H1 (cell line): Measurements from ENCODE around the gene PDE1C. TPM values are rescaled to one million over a fixed set of nuclear protein-coding genes. Genes with fewer than 3 reads are reported as not detected.

Source experiments
- EP300 ChIP-seq, 2 experiments: IDR thresholded peaks; 1 replicate in 1 of 2; 2 replicates in 1 of 2; pipeline ENCODE4 v1.6.1; 2011 to 2012; ENCODE audit warnings: low read depth in 2 of 2, low read length in 2 of 2, mild to moderate bottlenecking in 2 of 2, borderline replicate concordance in 1 of 2, inconsistent platforms in 1 of 2, moderate library complexity in 1 of 2
- KDM1A ChIP-seq: fragments of 200-600, 300-600 bp; sonication (generic); IDR thresholded peaks from 2 replicates; pipeline ENCODE4 v1.7.1; 2016; ENCODE audit warnings: mild to moderate bottlenecking, low read length, borderline replicate concordance
- PHF8 ChIP-seq: fragments of 200-600 bp; sonication (generic); conservative IDR thresholded peaks from 2 replicates; pipeline ENCODE4 v1.7.1; 2012; ENCODE audit warnings: low read depth, mild to moderate bottlenecking, inconsistent platforms, low read length, moderate library complexity
- SP1 ChIP-seq: IDR thresholded peaks from 2 replicates; pipeline ENCODE4 v1.6.1; 2011; ENCODE audit warnings: low read depth, low read length
- SP4 ChIP-seq: IDR thresholded peaks from 2 replicates; pipeline ENCODE4 v1.6.1; 2012; ENCODE audit warnings: low read length, inconsistent platforms
- SRF ChIP-seq: IDR thresholded peaks from 2 replicates; pipeline ENCODE4 v1.6.1; 2011; ENCODE audit warnings: mild to moderate bottlenecking, low read depth, low read length, moderate library complexity
- ZNF274 ChIP-seq: IDR thresholded peaks from 2 replicates; pipeline ENCODE4 v1.7.0; 2012; ENCODE audit warnings: low read length, borderline replicate concordance; ENCODE audit errors: extremely low read depth
- polyA plus RNA-seq, 7 experiments: library from polyadenylated mRNA; depleted of rRNA in 3 of 7; stranded (reverse) in 5 of 7; unstranded in 2 of 7; fragments of >200 nt in 5 of 7; fragments of 200-250 nt in 2 of 7; gene quantifications; 1 replicate in 5 of 7; 2 replicates in 1 of 7; 4 replicates in 1 of 7; pipeline versions ENCODE4 v1.2.1 to v1.2.3, GENCODE V29; 2011 to 2013; ENCODE audit warnings: missing spikeins in 2 of 7, mixed read lengths in 2 of 7
- total RNA-seq: library from RNA; stranded (reverse); fragmentation: NEBNext Ultra II Directional; extraction: Animal tissue kit (Norgen Biotek cat#: 25700); gene quantifications from 2 replicates; pipeline ENCODE4 v1.2.1, GENCODE V29; 2021
- TF ChIP-seq, protein P1 (sequence below): fragments of 300-600 bp; sonication (generic); IDR thresholded peaks from 2 replicates; pipeline ENCODE4 v1.7.1; 2012; ENCODE audit warnings: low read length, moderate library complexity, mild to moderate bottlenecking, inconsistent platforms; ENCODE audit not compliant: insufficient replicate concordance

Gene PDE1C
- total and polyA plus RNA-seq, 2 of the 8 experiments (the other 6 are each of a cell fraction or from before 2014, with no cell fraction given), result 0.11 to 1.1 TPM

DNA sequence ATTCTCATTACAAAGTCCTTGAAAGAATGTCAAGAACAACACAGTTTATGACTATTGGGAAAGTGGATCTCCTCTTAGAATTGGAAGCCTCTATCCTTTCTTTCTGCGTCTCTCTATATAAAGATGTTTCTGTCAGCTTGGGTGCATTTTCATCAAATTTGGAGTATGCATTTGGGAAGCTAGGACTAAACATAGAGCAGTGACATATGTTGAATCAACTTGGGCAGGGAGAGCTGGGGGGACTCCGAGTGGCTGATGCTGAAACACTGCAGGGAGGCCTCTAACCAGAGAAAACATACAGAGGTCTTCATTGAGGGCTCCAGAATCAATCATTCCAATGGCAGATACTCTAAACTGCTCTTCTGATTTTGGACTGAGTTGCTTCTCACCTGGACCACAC lies 147.4 kb downstream of the PDE1C start (continued):
- TF ChIP-seq, protein P1, sequence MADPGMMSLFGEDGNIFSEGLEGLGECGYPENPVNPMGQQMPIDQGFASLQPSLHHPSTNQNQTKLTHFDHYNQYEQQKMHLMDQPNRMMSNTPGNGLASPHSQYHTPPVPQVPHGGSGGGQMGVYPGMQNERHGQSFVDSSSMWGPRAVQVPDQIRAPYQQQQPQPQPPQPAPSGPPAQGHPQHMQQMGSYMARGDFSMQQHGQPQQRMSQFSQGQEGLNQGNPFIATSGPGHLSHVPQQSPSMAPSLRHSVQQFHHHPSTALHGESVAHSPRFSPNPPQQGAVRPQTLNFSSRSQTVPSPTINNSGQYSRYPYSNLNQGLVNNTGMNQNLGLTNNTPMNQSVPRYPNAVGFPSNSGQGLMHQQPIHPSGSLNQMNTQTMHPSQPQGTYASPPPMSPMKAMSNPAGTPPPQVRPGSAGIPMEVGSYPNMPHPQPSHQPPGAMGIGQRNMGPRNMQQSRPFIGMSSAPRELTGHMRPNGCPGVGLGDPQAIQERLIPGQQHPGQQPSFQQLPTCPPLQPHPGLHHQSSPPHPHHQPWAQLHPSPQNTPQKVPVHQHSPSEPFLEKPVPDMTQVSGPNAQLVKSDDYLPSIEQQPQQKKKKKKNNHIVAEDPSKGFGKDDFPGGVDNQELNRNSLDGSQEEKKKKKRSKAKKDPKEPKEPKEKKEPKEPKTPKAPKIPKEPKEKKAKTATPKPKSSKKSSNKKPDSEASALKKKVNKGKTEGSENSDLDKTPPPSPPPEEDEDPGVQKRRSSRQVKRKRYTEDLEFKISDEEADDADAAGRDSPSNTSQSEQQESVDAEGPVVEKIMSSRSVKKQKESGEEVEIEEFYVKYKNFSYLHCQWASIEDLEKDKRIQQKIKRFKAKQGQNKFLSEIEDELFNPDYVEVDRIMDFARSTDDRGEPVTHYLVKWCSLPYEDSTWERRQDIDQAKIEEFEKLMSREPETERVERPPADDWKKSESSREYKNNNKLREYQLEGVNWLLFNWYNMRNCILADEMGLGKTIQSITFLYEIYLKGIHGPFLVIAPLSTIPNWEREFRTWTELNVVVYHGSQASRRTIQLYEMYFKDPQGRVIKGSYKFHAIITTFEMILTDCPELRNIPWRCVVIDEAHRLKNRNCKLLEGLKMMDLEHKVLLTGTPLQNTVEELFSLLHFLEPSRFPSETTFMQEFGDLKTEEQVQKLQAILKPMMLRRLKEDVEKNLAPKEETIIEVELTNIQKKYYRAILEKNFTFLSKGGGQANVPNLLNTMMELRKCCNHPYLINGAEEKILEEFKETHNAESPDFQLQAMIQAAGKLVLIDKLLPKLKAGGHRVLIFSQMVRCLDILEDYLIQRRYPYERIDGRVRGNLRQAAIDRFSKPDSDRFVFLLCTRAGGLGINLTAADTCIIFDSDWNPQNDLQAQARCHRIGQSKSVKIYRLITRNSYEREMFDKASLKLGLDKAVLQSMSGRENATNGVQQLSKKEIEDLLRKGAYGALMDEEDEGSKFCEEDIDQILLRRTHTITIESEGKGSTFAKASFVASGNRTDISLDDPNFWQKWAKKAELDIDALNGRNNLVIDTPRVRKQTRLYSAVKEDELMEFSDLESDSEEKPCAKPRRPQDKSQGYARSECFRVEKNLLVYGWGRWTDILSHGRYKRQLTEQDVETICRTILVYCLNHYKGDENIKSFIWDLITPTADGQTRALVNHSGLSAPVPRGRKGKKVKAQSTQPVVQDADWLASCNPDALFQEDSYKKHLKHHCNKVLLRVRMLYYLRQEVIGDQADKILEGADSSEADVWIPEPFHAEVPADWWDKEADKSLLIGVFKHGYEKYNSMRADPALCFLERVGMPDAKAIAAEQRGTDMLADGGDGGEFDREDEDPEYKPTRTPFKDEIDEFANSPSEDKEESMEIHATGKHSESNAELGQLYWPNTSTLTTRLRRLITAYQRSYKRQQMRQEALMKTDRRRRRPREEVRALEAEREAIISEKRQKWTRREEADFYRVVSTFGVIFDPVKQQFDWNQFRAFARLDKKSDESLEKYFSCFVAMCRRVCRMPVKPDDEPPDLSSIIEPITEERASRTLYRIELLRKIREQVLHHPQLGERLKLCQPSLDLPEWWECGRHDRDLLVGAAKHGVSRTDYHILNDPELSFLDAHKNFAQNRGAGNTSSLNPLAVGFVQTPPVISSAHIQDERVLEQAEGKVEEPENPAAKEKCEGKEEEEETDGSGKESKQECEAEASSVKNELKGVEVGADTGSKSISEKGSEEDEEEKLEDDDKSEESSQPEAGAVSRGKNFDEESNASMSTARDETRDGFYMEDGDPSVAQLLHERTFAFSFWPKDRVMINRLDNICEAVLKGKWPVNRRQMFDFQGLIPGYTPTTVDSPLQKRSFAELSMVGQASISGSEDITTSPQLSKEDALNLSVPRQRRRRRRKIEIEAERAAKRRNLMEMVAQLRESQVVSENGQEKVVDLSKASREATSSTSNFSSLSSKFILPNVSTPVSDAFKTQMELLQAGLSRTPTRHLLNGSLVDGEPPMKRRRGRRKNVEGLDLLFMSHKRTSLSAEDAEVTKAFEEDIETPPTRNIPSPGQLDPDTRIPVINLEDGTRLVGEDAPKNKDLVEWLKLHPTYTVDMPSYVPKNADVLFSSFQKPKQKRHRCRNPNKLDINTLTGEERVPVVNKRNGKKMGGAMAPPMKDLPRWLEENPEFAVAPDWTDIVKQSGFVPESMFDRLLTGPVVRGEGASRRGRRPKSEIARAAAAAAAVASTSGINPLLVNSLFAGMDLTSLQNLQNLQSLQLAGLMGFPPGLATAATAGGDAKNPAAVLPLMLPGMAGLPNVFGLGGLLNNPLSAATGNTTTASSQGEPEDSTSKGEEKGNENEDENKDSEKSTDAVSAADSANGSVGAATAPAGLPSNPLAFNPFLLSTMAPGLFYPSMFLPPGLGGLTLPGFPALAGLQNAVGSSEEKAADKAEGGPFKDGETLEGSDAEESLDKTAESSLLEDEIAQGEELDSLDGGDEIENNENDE, result no peak
- no peak for TF ChIP-seq SP4
- no peak for TF ChIP-seq KDM1A
- no peak for TF ChIP-seq PHF8
- no peak for TF ChIP-seq ZNF274
- no peak for TF ChIP-seq SP1
- no peak for TF ChIP-seq EP300 (IDR thresholded peaks at IDR 0.05; ENCODE audit: borderline replicate concordance in 1 of 2, low read depth in 2 of 2, low read length in 2 of 2)
- no peak for TF ChIP-seq SRF
- TF ChIP-seq, all 59 proteins: peak for 0
